Measurements from ENCODE around the gene VPS26A.

Gene VPS26A

DNA sequence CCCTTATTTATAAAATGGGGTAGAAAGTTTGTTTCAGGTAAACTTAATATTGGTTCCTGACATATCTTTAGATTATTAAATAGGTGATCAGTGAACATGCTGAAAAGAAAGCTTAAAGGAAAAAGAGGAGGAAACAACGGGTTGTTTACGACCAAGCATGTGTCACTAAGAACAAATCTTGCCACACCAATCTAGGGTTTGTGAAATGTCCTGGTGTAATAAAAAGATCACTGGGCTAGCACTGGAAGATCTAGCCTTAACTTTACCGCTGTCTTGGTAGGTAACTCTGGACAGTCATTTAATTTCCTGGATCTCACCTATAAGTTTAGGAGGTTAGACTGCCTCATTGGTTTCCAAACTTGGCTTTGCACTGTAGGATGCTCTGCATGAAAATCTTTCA is 19.0 kb downstream of the VPS26A start:
- no peak overlapping the region for H3K4me3 ChIP-seq (ENCODE audit: control insufficient read depth, low read depth, low read length)
- TF ChIP-seq, protein P1, sequence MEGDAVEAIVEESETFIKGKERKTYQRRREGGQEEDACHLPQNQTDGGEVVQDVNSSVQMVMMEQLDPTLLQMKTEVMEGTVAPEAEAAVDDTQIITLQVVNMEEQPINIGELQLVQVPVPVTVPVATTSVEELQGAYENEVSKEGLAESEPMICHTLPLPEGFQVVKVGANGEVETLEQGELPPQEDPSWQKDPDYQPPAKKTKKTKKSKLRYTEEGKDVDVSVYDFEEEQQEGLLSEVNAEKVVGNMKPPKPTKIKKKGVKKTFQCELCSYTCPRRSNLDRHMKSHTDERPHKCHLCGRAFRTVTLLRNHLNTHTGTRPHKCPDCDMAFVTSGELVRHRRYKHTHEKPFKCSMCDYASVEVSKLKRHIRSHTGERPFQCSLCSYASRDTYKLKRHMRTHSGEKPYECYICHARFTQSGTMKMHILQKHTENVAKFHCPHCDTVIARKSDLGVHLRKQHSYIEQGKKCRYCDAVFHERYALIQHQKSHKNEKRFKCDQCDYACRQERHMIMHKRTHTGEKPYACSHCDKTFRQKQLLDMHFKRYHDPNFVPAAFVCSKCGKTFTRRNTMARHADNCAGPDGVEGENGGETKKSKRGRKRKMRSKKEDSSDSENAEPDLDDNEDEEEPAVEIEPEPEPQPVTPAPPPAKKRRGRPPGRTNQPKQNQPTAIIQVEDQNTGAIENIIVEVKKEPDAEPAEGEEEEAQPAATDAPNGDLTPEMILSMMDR (IDR thresholded peaks at IDR 0.05; ENCODE audit: control insufficient read depth, insufficient read depth, low read depth, low read length, missing control alignments): no peak
- no peak for DNase-seq (ENCODE audit: low read depth)

DNA sequence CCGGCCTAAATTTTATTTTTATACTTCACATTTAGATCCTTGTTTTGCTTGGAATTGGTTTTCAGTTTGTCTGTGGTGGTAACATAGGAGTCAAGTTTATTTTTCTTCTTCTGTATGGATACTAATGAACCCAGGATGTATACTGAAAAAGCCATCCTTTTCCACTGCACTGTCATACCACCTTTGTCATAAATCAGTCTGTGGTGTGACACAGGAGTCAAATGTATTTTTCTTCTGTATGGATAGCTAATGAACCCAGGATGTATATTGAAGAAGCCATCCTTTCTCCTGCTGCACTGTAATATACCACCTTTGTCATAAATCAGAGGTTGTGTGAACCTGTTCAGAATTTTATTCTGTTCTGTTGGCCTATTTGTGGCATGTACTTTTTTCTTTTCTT is 21.4 kb downstream of the VPS26A start:
- TF ChIP-seq, protein P1 (IDR thresholded peaks at IDR 0.05; ENCODE audit: control insufficient read depth, insufficient read depth, low read depth, low read length, missing control alignments): no peak
- no peak overlapping the region for H3K4me3 ChIP-seq (ENCODE audit: control insufficient read depth, low read depth, low read length)
- no peak for DNase-seq (ENCODE audit: low read depth)

DNA sequence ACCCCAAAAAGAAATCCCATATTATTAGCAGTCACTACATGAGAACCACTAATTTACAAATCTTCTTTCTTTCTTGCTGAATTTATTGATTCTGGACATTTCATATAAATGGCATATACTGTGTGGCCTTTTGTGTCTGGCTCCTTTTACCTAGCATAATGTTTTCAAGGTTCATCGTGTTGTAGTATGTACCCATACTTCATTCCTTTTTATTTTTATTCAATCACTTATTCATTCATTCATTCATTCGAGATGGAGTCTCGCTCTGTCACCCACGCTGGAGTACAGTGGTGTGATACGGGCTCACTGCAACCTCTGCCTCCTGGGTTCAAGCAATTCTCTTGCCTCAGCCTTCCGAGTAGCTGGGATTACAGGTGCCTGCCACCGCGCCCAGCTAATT is 21.9 kb downstream of the VPS26A start:
- TF ChIP-seq, protein P1 (IDR thresholded peaks at IDR 0.05; ENCODE audit: control insufficient read depth, insufficient read depth, low read depth, low read length, missing control alignments): no peak
- DNase-seq (ENCODE audit: low read depth): no peak
- no peak overlapping the region for H3K4me3 ChIP-seq (ENCODE audit: control insufficient read depth, low read depth, low read length)

- H3K4me3 ChIP-seq (ENCODE audit: control insufficient read depth, low read depth, low read length): no peak overlapping the region
- no peak for DNase-seq (ENCODE audit: low read depth)
- TF ChIP-seq, protein P1 (IDR thresholded peaks at IDR 0.05; ENCODE audit: control insufficient read depth, insufficient read depth, low read depth, low read length, missing control alignments): no peak
These were observed 22.8 kb downstream of the VPS26A start for GRCh38 chr10:69146759-69147158.

DNA sequence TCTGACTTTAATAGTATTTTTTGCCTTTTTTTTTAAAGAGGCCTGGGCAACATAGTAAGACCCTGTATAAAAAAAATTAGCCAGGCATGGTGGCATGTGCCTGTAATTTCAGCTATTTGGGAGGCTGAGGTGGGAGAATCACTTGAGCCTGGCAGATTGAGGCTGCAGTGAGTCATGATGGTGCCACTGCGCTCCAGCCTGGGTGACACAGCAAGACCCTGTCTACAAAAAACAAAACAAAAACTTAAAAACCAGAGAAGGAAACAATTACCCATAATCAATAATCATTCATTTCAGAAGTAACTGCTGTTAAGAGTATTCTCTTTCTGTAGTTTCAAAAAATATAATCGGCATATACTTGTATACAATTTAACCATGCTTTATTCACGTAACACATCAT is 28.0 kb downstream of the VPS26A start:
- no peak for DNase-seq (ENCODE audit: low read depth)
- H3K4me3 ChIP-seq (ENCODE audit: control insufficient read depth, low read depth, low read length): no peak overlapping the region

GRCh38 chr10:69153227-69153626 is 29.2 kb downstream of the VPS26A start:
- DNase-seq (ENCODE audit: low read depth): no peak
- TF ChIP-seq, protein P1 (IDR thresholded peaks at IDR 0.05; ENCODE audit: control insufficient read depth, insufficient read depth, low read depth, low read length, missing control alignments): no peak
- no peak overlapping the region for H3K4me3 ChIP-seq (ENCODE audit: control insufficient read depth, low read depth, low read length)

More for the DNA sequence above, 28.0 kb downstream of the VPS26A start:
- TF ChIP-seq, protein P1 (IDR thresholded peaks at IDR 0.05; ENCODE audit: control insufficient read depth, insufficient read depth, low read depth, low read length, missing control alignments): no peak

GRCh38 chr10:69160809-69161241 is 36.8 kb downstream of the VPS26A start:
- no peak overlapping the region for H3K4me3 ChIP-seq (ENCODE audit: control insufficient read depth, low read depth, low read length)
- no peak for DNase-seq (ENCODE audit: low read depth)
- TF ChIP-seq, protein P1 (IDR thresholded peaks at IDR 0.05; ENCODE audit: control insufficient read depth, insufficient read depth, low read depth, low read length, missing control alignments): no peak
